Kidney epithelial cell (primary cell): ENCODE data around the gene ACKR4. TPM values are rescaled to one million over a fixed set of nuclear protein-coding genes. Genes with fewer than 3 reads are reported as not detected.

Source experiments
- DNase-seq: peaks from one replicate; pipeline ENCODE4 v3.0.0-alpha.2; 2010; ENCODE audit warnings: low read depth
- H3K27me3 ChIP-seq: 2 replicates; pipeline ENCODE4 v1.6.0; 2011; ENCODE audit warnings: low read length; ENCODE audit not compliant: control insufficient read depth, insufficient read depth
- H3K36me3 ChIP-seq: 2 replicates; pipeline ENCODE4 v1.5.1; 2011; ENCODE audit warnings: low read length; ENCODE audit not compliant: control insufficient read depth, insufficient read depth
- H3K4me3 ChIP-seq: 2 replicates; pipeline ENCODE4 v1.5.1; 2011; ENCODE audit warnings: low read depth, mild to moderate bottlenecking, control low read depth, low read length
- total RNA-seq: library from RNA; depleted of rRNA; stranded (reverse); fragments of >200 nt; gene quantifications from 2 replicates; pipeline ENCODE4 v1.2.3, GENCODE V29; 2015
- TF ChIP-seq, protein P1 (sequence below): IDR thresholded peaks from 2 replicates; pipeline ENCODE4 v1.5.1; 2011; ENCODE audit warnings: mild to moderate bottlenecking, moderate library complexity, low read length, control low read depth, inconsistent platforms; ENCODE audit not compliant: insufficient read depth, poor library complexity, severe bottlenecking

Gene ACKR4
- total RNA-seq, 1 donor from 2014 or later, result not detected

- no peak for DNase-seq
- Histone ChIP-seq H3K4me3 (no peak overlapping the region), H3K36me3 (no peaks in the 10 kb centered on the region), H3K27me3 (no peaks in the 10 kb centered on the region)
- TF ChIP-seq, protein P1, sequence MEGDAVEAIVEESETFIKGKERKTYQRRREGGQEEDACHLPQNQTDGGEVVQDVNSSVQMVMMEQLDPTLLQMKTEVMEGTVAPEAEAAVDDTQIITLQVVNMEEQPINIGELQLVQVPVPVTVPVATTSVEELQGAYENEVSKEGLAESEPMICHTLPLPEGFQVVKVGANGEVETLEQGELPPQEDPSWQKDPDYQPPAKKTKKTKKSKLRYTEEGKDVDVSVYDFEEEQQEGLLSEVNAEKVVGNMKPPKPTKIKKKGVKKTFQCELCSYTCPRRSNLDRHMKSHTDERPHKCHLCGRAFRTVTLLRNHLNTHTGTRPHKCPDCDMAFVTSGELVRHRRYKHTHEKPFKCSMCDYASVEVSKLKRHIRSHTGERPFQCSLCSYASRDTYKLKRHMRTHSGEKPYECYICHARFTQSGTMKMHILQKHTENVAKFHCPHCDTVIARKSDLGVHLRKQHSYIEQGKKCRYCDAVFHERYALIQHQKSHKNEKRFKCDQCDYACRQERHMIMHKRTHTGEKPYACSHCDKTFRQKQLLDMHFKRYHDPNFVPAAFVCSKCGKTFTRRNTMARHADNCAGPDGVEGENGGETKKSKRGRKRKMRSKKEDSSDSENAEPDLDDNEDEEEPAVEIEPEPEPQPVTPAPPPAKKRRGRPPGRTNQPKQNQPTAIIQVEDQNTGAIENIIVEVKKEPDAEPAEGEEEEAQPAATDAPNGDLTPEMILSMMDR, result no peak
These were observed 33.0 kb upstream of the ACKR4 start for GRCh38 chr3:132564070-132564465.

- no peak overlapping the region for H3K4me3 ChIP-seq
- no peaks in the 10 kb centered on the region for H3K36me3 ChIP-seq
- TF ChIP-seq, protein P1, result no peak
- DNase-seq, result no peak
- H3K27me3 ChIP-seq, result no peaks in the 10 kb centered on the region
These were observed 28.6 kb upstream of the ACKR4 start for GRCh38 chr3:132568422-132568821.

DNA sequence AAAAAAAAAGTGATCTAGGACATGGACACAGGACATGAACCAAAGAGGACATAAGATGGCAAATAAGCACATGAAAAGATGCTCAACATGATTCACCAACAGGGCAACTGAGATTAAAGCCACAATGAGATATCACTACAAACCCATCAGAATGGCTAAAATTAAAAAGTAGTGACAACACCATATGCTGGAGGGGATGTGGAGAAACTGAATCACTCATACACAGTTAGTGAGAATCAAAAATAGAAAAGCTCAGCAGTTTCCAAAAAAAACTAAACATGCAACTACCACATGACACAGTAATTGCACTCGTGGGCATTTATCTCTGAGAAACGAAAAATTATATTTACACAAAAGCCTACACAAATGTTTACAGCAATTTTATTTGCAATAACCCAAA, 27.9 kb upstream of the ACKR4 start:
- no peaks in the 10 kb centered on the region for H3K27me3 ChIP-seq
- H3K36me3 ChIP-seq, result no peaks in the 10 kb centered on the region
- no peak for DNase-seq
- no peak overlapping the region for H3K4me3 ChIP-seq
- TF ChIP-seq, protein P1, result no peak

DNA sequence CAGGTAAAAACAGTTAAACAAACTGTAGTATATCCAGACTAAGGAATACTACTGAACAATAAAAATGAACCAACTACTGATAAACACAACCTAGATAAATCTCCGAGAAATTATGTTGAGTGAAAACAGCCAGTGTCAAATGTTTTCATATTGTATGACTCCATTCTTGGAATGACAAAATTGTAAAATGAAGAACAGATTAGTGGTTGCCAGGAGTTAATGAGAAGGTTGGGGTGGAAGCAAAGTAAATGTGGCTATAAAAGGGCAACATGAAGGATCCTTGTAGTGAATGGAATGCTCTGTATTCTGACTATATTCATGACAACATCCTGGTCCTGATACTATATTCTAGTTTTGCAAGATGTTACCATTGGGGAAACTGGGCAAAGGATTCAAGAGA, 27.5 kb upstream of the ACKR4 start:
- no peaks in the 10 kb centered on the region for H3K27me3 ChIP-seq
- DNase-seq, result no peak
- H3K4me3 ChIP-seq, result no peak overlapping the region
- TF ChIP-seq, protein P1, result no peak
- no peaks in the 10 kb centered on the region for H3K36me3 ChIP-seq

- Histone ChIP-seq H3K36me3 (no peaks in the 10 kb centered on the region), H3K27me3 (no peaks in the 10 kb centered on the region), H3K4me3 (no peak overlapping the region)
- no peak for DNase-seq
- TF ChIP-seq, protein P1, result no peak
These were observed 27.1 kb upstream of the ACKR4 start for GRCh38 chr3:132570016-132570415.

- no peaks in the 10 kb centered on the region for H3K27me3 ChIP-seq
- TF ChIP-seq, protein P1, result no peak
- H3K36me3 ChIP-seq, result no peaks in the 10 kb centered on the region
- no peak for DNase-seq
- no peak overlapping the region for H3K4me3 ChIP-seq
These were observed 23.3 kb upstream of the ACKR4 start for GRCh38 chr3:132573797-132574211.
